Ectodermal cell (in vitro differentiated cells): ENCODE data around the gene ERC2.
"Not testable (repeated sequence)": the region's sequence is repeated elsewhere in the genome, so short reads cannot be mapped to it uniquely, and the experiment has no call there.

Source experiments
- H3K27ac ChIP-seq: 2 replicates; pipeline ENCODE4 v1.7.0; 2013; ENCODE audit warnings: mild to moderate bottlenecking, low read depth, low read length; ENCODE audit not compliant: insufficient read depth, poor library complexity, severe bottlenecking
- H3K27me3 ChIP-seq: 2 replicates; pipeline ENCODE4 v1.7.0; 2013; ENCODE audit warnings: mild to moderate bottlenecking, low read length; ENCODE audit not compliant: insufficient read depth, control insufficient read depth, poor library complexity, severe bottlenecking
- H3K36me3 ChIP-seq: one replicate; pipeline ENCODE4 v1.7.0; 2013; ENCODE audit warnings: low read length; ENCODE audit not compliant: control insufficient read depth, insufficient read depth
- H3K4me1 ChIP-seq: one replicate; pipeline ENCODE4 v1.7.0; 2013; ENCODE audit warnings: low read length; ENCODE audit not compliant: control insufficient read depth, insufficient read depth
- H3K4me3 ChIP-seq: 2 replicates; pipeline ENCODE4 v1.7.0; 2013; ENCODE audit warnings: low read depth, low read length, control low read depth; ENCODE audit not compliant: insufficient read depth
- H3K9me3 ChIP-seq: 2 replicates; pipeline ENCODE4 v1.7.0; 2013; ENCODE audit warnings: mild to moderate bottlenecking, low read length, moderate library complexity; ENCODE audit not compliant: control insufficient read depth
- WGBS, 2 experiments: methylation state at CpG; one replicate each; pipeline ENCODE4 v1.1.7; 2013; ENCODE audit warnings: missing lambda C conversion rate in 2 of 2; 5-methylcytosine and 5-hydroxymethylcytosine counted together

Gene ERC2

DNA sequence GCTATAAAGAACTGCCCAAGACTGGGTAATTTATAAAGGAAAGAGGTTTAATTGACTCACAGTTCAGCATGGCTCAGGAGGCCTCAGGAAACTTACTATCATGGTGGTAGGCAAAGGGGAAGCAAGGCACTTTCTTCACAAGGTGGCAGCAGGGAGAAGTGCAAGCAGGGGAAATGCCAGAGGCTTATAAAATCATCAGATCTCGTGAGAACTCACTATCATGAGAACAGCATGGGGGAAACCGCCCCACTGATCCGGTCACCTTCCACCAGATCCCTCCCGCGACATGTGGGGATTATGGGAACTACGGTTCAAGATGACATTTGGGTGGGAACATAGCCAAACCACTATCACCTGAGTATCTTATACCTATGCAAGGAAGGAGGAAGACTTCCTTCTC lies 963.2 kb downstream of the ERC2 start:
- WGBS, 2 experiments: 52 to 59% methylated on average over 6 of the region's 6 CpGs
- H3K27ac ChIP-seq, H3K36me3 ChIP-seq, H3K9me3 ChIP-seq, H3K4me1 ChIP-seq, H3K27me3 ChIP-seq, H3K4me3 ChIP-seq: not testable (repeated sequence)

DNA sequence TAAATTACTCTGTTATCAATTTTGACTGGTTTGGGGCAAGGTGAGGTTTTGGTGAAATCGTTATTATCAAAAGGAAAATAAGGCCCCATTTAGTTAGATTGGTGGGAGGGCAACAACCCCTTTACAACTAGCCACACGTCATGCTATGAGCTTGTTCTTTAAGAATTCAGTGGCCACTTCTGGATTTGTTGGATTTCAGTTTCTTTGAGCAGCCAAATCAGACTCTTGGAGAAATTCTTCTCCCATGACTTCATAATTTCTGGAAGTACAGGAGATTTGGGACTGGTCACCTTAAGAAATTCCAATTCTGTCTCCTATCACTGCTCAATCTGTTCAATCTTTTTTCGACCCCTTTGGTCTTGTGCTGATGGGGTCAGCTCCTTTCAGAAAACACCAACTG lies 966.4 kb downstream of the ERC2 start:
- Histone ChIP-seq H3K4me3 (no peak overlapping the region), H3K27me3 (no peaks in the 10 kb centered on the region), H3K9me3 (no peaks in the 10 kb centered on the region), H3K36me3 (no peaks in the 10 kb centered on the region), H3K27ac (no peak overlapping the region), H3K4me1 (no peaks in the 10 kb centered on the region)
- WGBS, 2 experiments: 93 to 97% methylated on average over 3 of the region's 3 CpGs

DNA sequence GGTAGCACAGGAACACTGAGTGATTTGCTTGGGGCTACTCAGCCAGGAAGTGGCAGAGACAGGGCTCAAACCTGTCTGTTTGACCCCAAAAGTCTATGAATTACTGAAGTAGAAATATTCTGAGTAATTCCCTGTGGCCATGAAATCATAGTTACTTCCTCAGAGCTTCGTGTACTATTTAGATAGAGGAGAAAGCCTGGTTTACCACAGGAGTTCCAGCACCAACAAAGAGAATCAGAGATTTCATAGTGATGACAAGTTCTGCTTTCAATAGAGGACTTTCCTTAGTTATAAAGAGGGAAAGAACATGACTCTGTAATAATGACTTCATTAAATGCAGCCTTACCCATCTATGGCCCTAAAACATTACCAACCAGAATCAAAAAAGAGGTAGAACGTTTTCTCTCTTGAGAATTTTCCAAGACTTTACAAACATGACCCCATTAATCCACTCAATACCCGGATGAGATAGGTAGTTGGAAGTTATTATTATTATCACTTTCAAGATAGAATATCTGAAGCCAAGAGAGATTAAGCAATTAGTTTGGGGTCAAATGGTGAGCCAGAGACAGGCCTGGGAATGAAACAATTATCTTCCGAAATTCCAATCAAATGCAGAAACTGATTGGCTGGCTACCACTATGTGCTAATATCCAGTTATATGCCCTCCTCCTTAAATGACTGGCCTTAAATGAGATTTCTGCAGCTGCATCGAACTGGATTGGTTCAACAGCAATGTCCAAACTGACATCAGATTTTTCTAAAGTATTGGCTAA lies 967.5 kb downstream of the ERC2 start:
- no peaks in the 10 kb centered on the region for H3K4me1 ChIP-seq
- no peak overlapping the region for H3K27ac ChIP-seq
- no peak overlapping the region for H3K4me3 ChIP-seq
- no peaks in the 10 kb centered on the region for H3K9me3 ChIP-seq
- no peaks in the 10 kb centered on the region for H3K36me3 ChIP-seq
- 88 to 90% methylated on average over 4 of the region's 5 CpGs for WGBS, 2 experiments
- H3K27me3 ChIP-seq: no peaks in the 10 kb centered on the region

GRCh38 chr3:55498520-55498919 lies 969.7 kb downstream of the ERC2 start:
- WGBS, 2 experiments: 89 to 95% methylated on average over 4 of the region's 4 CpGs
- no peaks in the 10 kb centered on the region for H3K9me3 ChIP-seq
- no peak overlapping the region for H3K27ac ChIP-seq
- H3K4me3 ChIP-seq: no peak overlapping the region
- no peaks in the 10 kb centered on the region for H3K27me3 ChIP-seq
- no peaks in the 10 kb centered on the region for H3K4me1 ChIP-seq
- H3K36me3 ChIP-seq: no peaks in the 10 kb centered on the region

- Histone ChIP-seq H3K9me3 (no peaks in the 10 kb centered on the region), H3K27me3 (no peaks in the 10 kb centered on the region), H3K4me1 (no peaks in the 10 kb centered on the region), H3K27ac (no peak overlapping the region), H3K4me3 (no peak overlapping the region), H3K36me3 (no peaks in the 10 kb centered on the region)
Observed at GRCh38 chr3:55497250-55497649, 971.0 kb downstream of the ERC2 start.

GRCh38 chr3:55494976-55495375 lies 973.3 kb downstream of the ERC2 start:
- Histone ChIP-seq H3K9me3 (no peaks in the 10 kb centered on the region), H3K4me1 (peaks cover under 1% of the 10 kb centered on the region), H3K36me3 (no peaks in the 10 kb centered on the region), H3K27ac (no peak overlapping the region), H3K27me3 (peaks cover 13% of the 10 kb centered on the region), H3K4me3 (no peak overlapping the region)
- WGBS, 2 experiments: 94 to 100% methylated on average over 2 of the region's 2 CpGs

DNA sequence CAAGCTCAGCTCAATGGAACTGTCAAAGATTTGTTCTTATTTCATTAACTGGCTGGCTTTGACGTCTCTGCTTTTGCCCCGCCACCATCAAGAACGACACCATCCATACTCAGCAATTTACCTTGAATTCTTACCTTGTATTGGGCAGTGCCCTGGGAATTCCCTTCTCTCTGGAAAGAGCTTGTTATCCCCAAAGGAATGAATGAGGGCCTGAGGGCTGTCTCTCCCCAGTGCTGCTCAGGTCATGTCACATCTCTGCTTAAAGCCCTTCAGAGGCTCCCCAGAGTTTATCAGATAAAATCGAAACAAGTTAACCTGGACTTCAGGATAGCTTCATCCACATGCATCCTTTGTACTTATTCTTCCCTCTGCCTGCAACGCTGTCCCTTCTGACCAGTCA lies 975.3 kb downstream of the ERC2 start:
- Histone ChIP-seq H3K36me3 (no peaks in the 10 kb centered on the region), H3K27me3 (peaks cover 32% of the 10 kb centered on the region), H3K9me3 (no peaks in the 10 kb centered on the region), H3K4me1 (peaks cover 17% of the 10 kb centered on the region), H3K27ac (no peak overlapping the region), H3K4me3 (no peak overlapping the region)
- 89 to 92% methylated on average over 5 of the region's 5 CpGs for WGBS, 2 experiments

- 88% methylated on average over 7 of the region's 7 CpGs for WGBS, 2 experiments
- no peak overlapping the region for H3K27ac ChIP-seq
- H3K4me3 ChIP-seq: no peak overlapping the region
- H3K27me3 ChIP-seq: peaks cover 48% of the 10 kb centered on the region
- no peaks in the 10 kb centered on the region for H3K9me3 ChIP-seq
- H3K36me3 ChIP-seq: no peaks in the 10 kb centered on the region
- peaks cover 17% of the 10 kb centered on the region for H3K4me1 ChIP-seq
Observed at GRCh38 chr3:55491296-55491816, 976.9 kb downstream of the ERC2 start.

- Histone ChIP-seq H3K4me3 (no peak overlapping the region), H3K36me3 (no peaks in the 10 kb centered on the region), H3K9me3 (no peaks in the 10 kb centered on the region), H3K27me3 (peaks cover 58% of the 10 kb centered on the region), H3K4me1 (peaks cover 20% of the 10 kb centered on the region), H3K27ac (no peak overlapping the region)
- 72 to 76% methylated on average over 1 to 3 of the region's 3 CpGs for WGBS, 2 experiments
Observed at GRCh38 chr3:55490276-55490913, 977.9 kb downstream of the ERC2 start.

- no peaks in the 10 kb centered on the region for H3K36me3 ChIP-seq
- peaks cover 62% of the 10 kb centered on the region for H3K27me3 ChIP-seq
- no peaks in the 10 kb centered on the region for H3K9me3 ChIP-seq
- 3% methylated on average over 17 of the region's 17 CpGs for WGBS, 2 experiments
- H3K27ac ChIP-seq: no peak overlapping the region
- peak overlapping the region; percentile 5 for H3K4me3 ChIP-seq
- H3K4me1 ChIP-seq: peaks cover 22% of the 10 kb centered on the region
Observed at GRCh38 chr3:55489798-55490132, 978.5 kb downstream of the ERC2 start.
